GM18508 (cell line): ENCODE results near the gene HACD2.

ENCODE experiments used
- ATAC-seq: cut with Tn5 transposase; IDR thresholded peaks from one replicate; pipeline ENCODE4 v1.9.1; 2021; ENCODE audit warnings: moderate number of reproducible peaks; ENCODE audit not compliant: insufficient read depth, unreplicated experiment

The HACD2 gene

DNA sequence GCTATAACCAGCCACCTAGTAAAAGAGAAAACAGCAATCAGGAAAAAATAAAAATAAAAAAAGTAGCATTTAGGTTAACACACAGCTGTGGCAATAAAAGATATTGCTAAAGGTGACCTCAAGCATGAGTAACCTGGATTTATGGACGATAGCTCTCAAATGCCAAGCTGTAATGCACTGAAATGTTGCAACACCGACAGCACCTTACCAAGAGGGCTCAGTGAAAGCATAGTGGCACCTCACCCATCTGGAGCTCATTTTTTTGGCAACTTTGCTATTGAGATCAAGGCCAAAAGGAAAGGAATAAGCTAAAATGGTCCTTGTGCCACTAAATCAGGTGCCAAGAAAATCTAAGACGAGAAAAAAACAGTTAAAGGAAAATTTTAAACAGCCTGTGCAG is 2.5 kb downstream of the HACD2 start:
- no peak for ATAC-seq

DNA sequence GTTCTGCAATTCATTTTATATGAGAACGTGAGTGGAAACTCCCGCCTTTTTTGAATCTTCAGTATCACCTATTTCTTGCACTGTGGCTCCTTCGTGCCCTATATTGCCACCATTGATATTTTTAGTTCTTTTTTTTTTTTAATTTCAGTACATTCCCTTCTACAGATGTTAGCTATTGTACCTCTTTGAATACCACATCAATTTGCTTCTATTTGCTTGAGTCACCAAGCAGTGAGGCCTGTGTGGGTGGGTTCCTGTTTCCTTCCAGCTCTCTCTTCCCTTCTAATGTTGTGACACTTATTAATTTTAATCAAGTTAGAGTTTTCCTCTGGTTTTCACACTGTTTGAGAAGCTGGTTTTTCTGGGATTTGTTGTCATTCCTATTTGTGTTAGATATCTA is 8.7 kb downstream of the HACD2 start:
- no peak for ATAC-seq

DNA sequence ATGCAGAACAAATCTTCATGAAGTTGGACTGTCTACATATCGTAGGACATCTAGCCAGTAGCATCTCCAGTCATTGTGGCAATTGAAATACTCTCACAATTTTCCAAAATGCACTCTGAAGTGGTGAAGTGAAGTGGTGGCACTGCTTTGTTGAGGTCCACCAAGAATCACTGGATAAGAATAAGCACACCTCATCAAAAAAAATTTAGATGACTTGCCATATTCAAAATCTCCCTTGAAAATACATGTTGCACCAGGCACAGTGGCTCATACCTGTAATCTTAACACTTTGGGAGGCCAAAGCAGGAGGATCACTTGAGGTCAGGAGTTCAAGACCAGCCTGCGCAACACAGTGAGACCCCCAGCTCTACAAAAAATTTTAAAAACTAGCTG is 12.9 kb downstream of the HACD2 start:
- ATAC-seq: no peak

DNA sequence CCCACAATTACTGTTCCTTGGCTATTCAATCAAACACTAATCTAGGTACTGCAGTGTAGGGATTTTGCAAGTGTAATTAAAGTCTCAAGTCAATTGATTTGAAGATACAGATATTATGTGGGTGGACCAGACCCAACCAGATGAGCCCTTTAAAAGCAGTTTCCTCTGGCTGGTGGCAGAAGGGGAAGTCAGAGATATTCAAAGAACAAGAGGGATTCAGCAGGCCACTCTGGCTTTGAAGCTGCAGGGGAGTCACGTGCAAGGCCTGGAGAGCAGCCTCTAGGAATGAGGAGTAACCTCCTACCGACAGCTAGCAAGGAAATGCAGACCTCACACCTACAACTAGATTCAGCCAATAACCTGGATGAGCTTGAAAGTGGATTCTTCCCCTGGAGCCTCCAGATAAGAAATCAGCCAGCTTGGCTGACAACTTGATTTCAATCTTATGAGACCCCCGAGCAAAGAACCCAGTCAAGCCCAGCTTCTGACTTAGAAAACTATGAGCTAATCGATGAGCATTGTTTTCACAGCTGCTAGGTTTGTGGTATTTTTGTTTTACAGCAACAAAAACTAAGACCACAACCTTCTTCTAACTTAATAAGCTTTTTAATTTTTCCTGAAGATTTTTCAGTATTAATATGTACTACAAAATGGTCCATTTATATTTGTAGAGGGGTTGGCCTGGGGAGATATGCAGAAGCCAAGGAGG is 13.4 kb downstream of the HACD2 start:
- ATAC-seq: no peak

DNA sequence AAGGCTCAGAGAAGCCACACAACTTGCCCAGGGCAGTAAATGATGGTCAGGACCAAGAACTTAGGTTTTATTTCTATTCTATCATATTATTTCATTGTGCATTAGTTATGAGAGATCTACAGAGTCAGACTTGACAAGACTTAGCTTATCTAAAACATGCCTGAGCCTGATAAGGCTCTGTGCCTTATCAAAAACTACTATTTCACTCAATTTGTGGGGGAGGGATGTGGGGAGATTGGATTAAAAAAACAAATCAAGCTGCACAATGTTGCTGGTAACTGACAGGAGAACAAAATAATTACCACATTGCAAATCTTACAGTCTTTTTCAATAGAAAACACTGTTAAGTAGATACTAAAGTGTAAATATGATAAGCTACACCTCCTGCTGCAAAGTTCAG is 16.0 kb downstream of the HACD2 start:
- ATAC-seq: no peak

DNA sequence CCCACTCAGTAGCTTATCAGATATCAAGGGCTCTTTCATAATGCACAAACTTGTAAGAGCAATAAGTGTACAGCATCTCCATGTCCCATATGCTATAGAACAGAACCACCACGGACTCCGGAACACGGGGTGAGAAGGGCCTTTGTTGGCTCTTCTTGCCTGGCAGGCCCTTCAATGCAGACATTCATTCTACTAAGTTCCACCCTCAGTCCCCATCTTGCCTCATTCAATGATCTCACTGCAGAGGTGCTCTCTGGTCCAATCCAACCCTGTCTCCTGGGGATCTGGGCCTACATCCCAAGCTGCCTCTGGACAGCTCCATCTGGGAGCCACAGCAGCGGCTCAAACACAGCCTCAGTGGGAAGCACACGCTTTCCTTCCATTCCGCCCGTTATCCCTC is 16.8 kb downstream of the HACD2 start:
- no peak for ATAC-seq

DNA sequence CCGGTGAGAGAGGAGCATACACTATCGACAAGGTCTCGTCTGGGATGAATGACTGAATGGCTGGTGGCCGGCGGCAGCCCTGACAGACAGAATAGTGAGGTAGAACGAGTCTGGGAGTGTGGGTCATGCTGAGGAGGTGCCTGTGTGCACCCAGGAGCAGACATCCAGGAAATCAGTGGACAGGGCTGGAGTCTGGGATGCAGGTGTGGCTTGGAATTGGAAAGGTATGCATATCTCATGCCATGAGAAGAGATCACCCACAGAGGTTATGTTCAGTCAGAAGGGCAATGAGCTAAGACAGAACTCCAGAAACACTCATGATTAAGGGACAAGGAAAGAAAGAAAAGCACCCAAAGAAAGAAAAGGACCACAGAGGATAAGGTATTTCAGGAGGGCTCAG is 20.8 kb downstream of the HACD2 start:
- no peak for ATAC-seq

DNA sequence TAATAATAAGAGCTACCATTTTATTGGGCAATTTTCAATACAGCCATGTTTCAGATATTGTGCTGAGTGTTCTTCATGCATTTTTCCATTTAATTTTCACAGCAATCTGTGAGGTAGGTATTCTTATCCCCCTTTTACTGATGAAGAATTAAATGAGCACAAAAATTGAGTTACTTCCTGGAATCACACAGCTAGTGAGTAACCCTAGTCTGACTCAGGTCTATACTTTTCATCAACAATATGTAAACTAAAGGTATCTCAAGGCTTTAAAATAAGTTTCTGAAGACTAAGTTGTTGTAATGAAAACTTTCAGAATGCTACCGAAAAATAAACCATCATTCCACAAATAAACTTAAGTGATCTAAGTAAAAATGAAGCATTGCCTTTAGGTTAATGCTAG is 22.3 kb downstream of the HACD2 start:
- ATAC-seq: no peak

DNA sequence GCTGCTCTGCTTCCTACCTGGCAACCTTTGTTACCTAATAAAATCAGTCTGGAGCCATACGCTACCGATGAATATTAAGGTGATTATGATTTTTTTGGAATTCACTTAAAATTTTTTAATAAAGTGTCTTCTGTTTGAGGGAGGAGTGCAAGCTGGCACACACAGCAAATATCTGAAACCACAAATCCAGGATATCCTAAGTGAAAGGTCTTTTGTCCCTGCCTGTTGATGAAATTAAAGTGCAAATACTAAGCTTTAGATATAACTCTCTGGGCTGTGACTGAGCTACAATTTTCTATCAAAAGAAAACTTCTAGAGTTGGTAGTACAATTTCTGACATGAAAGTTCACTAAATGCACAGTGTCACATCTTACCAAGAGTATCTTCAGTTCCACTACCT is 23.7 kb downstream of the HACD2 start:
- no peak for ATAC-seq

DNA sequence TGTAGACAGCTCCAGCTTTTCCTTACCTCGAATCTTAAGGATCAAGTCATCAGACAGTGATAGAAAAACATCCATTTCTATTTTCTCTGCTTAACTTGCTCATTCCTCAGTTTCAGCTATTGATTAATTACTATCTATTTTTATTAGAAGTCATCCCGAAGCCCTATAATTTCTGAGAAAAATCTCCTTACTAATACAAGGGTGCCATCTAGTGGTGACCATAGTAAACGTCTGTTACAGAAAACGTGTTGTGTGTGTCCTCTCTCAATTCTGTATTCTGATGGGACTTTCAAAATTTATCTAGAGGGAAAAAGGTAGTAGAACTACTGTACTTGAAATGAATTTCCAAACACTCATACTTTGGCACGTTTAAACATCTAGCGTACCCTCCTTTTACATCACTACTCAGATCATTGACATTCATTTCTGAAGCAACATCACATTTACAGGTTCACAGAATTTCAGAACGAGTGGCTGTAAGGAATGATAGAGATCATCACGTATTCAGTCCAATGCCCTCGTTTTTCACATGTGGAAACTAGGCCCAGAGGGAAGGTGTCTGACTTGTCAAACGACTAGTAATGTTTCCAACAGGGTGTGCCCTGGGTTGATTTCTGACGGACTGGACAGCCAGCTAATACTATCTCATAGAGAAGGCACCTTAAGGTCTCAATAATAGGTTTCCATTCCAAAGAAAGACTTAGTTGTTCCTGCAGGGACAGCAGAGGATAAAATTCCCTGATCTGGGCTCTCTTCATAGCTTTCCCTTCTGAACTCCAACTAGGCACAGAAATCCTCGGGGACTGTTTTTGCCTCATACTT is 25.6 kb downstream of the HACD2 start:
- no peak for ATAC-seq

DNA sequence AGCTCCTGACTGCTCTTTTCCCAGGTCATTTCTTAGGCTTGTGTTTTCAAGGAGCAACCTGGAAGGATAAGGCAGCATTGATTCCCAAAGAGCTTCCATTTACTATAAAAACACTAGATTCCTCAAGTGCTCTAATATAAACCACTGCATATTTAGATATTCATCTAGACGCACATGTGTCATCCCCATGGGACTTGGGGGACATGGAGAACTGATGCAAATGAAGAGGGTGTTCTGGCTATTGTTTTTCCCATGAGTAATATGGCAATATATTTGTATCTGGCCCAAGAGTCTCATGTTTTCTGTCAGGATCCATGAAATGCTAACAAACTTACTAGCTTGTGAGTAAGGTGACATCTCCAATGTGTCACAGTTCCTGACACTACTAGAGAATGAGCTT is 31.3 kb downstream of the HACD2 start:
- no peak for ATAC-seq

DNA sequence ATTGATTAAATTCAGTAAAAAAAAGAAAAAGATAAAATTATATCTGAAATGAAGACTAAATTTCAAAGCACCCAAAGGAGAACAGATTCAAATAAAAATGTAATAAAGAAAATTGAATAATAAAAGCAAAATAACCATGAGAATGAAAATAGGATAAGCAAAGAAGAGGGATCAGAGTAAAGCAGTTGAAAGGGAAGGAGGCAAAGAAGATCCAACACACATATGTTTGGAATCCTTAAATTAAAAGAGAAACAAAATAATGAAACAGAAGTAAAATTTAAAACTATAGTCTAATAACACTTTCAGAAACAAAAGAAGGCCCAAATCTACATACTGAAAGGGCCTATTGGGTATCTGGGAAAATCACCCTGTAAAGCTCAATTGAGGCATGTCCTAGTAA is 32.1 kb downstream of the HACD2 start:
- no peak for ATAC-seq

DNA sequence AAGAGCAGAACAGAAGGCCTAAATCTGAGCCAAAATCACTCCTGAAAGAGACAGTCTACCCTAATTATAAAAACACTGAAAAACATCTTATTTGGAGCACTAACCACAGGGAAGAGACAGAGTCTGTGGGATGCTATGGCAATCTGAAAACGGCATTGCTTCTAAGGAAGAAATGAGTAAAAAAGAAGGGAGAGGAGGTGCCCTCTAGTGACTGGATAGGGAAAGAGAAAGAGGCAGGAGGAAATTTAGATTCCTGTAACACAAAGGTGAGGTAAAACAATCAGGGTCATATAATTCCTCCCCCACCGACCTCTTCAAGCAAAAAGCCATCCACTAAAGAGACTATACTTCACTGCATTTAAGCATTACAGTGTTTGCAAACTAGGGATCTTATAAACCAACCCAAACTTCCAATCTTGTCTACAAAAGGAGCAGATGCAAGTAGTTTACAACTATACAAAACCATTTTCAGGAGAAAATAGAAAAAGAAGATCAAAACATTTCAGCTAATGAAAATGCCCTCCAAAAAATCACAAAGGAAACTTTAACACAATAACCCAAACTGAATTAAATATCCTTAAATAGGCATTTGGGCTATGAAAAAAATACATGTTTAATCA is 32.6 kb downstream of the HACD2 start:
- ATAC-seq: no peak

DNA sequence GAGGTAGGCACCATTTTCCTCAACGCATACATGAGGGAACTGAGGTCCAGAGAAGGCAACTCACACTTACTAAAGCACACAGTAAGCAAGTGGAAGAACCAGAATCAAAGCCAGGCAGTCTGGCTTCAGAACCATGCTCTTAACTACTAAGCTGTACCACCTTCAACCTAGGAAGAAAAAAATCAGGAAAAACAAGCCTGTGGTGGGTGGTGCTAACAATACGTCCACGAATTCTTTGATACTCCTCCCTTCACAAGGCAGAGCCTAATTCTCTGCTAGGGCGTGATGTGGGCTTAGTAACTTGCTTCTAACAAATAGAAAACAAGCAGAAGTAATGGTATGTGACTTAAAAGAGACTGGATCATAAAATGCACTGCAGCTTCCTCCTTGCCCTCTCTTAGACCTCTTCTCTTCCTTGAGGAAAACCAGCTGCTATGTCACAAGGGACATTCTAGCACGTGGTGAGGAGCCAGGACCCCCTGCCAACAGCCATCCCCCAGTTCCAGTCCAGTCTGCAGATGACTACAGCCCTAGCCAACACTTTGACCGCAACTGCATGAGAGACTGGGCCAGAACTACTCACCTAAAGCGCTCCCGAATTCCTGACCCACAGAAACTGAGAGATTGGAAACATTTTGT is 36.9 kb downstream of the HACD2 start:
- no peak for ATAC-seq

DNA sequence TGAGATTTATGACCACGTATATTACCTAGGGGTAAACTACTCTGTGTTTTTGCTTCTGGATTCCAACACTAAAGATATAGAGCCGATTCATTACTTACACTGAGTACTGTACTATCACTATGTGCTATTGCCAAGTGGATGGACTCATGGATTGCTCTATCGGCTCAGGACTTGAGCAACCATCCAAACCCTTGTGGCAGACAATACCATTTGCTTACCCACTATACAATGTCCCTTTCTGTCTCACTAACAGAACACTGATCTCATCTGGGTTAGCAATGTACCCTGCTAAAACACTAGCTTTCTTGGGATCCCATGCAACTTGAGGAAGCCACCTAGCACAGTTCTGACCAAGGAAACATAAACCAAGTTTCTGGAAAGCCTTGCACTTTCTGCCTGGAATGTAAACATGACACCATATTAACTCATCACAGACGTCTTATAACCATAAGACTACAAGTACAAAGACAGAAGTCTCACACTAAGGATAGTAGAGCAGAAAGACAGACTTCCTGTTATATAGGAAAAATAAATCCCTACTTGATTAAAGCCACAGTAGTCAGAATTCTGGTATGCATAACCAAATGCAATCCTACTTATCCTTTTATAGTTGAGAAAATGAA is 38.6 kb downstream of the HACD2 start:
- ATAC-seq: no peak

DNA sequence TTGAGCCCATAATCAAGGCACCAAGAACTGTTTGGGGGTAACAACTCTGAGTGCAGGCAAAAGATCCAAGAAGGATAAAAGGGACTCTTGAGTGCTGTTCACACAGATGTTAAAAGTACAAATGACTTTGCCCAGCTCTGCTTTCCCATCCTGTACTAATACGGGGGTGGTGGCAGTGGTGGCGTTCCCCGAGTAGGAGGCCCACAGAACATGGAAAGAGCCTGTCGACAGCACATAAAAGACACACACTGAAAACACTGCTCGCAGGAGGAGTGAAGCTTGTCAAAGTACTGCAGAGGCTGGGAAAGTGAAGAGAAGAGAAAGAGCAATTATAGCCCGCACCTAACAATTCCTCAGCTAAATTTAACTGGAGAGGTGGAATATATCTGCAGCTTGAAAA is 40.9 kb downstream of the HACD2 start:
- ATAC-seq: no peak

DNA sequence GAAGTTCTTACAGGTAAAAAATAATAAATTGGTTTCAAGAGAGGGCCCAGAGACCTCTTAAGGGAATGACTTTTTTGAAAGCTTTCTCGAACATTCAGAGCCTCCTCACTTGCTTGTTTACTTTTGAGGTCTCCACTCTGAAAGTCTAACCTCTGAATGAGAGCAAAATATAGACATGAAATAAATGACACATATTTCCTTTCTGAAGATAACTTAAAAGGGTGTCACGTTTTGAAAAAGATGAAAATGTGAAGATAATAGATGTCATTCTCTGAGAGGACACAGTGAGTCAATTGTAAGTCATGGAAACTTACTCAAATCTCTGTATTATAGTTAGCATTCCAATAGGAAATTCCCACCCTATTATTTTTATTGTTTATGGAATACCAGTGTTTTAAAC is 44.6 kb downstream of the HACD2 start:
- no peak for ATAC-seq

DNA sequence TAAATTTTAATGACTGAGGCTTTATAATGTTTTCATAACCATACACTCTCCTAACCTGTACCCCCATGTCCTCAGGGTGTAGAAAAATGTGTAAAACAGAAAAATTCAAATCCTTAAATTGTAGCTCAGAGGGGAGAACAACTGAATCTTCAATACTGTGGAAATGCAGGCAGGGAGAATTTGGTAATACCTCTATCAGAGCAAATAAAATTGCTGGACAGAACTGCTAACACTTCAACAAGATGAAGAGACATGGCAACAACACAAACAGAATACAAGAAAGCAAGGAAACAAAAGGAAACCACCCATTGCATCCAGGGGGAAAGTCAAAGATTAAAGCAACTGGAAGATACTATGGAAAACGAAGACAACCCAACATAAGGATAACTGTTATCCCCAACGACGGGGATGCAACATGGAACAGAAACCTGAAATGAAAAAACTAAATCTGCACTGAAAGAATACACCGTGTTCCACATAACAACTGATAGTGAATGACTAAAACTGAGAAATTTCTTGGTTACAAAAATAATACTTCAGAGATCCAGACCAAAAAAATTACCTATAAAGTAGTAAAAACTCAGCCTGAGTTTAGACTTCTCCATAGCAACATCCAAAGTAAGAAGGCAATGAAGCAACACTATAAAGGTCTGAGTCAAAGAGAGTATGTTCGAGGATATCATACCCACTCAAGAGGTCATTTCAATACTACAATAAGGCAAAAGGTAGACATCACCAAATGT is 48.5 kb downstream of the HACD2 start:
- peak; percentile 62 for ATAC-seq

DNA sequence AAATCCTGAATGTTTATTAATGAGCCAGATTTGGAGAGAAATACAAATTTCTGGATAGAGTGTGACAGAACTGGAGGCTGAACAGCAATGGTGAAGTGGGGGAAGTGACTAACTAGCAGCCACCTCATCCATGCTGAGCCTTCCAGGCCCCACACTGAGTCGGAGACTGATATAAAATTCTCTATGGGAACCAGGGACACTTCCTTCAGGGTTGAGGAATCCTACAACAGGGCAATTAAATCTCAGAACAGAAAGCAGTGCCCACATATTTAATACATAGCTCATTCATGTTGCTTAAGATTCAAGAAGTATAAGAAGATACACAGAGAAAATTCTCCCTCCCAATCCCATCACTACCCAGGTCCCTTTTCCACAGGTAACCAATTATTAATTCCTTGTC is 49.3 kb downstream of the HACD2 start:
- ATAC-seq: no peak

DNA sequence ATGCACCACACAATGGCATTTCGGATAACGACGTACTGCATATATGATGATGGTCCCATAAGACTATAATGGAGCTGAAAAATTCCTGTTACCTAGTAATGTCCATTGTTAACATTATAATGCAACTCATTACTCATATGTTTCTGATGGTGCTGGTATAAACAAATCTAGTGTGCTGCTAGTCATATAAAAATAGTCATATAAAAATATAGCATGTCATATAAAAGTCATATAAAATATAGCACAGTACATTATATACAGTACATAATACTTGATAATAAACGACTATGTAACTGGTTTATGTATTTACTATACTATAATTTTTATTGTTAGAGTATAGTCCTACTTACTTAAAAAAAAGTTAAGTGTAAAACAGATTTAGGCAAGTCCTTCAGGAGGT is 50.6 kb downstream of the HACD2 start:
- no peak for ATAC-seq
